Activated T-helper 1 cell treated with anti-CD3 and anti-CD28 coated beads, Interleukin-2, amount 50 U/mL, for 16 hours (primary cell): Measurements from ENCODE around the gene UIMC1.
"Not testable (repeated sequence)": the region's sequence is repeated elsewhere in the genome, so short reads cannot be mapped to it uniquely, and the experiment has no call there.

ENCODE experiments used
- DNase-seq, 2 donors: peaks; one replicate each; pipeline ENCODE4 v3.0.0-alpha.2; 2020; ENCODE audit warnings: low read depth in 1 of 2, low spot score in 1 of 2

Gene UIMC1

DNA sequence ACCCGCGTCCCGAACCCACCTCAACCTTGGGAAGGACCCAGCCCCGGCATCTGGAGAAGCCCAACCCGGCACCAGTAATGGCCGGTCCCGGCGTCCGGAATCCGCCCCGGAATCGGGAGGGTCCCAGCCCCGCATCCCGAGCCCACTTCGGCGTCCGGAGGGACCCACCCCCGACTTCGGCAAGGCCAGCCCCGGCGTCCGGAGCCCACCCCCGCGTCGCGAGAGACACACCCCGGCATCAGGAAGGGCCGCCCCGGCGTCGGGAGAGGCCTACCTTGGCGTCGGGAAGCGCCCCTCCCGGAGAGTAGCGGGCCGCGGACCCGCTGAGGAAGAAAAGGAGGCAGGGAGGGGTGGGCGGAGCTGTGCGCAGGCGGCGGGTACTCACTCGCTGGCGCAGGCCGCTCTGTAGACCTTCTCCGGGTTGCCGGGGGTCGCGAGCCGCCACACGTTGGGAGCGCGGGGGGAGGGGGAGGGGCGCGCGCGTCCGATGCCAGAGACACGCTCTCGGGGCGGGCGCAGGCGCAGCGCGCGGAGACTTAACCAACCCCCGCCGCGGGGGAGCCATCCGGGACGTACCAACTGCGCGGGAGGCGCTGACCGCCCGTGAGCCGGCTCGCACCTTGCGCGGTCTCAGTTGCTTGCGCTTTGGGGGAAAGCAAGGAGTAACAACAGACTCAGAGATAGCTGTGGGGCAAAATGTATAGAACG lies at the start of gene UIMC1:
Gene UIMC1 (minus strand): TSS at position 515 of the 708 bp plus-strand sequence. CDS start 24,164 bp downstream, outside the sequence.
- DNase-seq = peak; percentile 80 to 88

DNA sequence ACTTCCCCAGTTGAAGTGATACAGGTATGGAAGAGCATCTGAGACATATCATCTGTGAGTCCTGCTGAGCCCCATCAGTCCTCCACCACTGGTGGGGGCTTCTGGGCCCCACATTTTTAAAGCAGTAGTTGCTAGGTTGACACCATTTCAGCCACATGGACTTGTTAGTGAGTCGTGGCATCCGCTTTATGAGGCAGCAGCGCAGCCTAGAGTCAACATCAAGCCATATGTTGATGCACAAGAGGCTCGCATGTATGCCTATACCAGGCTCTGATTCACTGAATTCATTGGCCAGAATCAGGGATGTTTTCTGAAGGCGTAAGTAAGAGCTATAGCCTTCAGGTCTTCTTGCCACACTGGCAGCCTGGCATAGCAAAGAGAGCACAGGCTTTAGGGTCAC lies 42.7 kb upstream of the UIMC1 start:
- DNase-seq = no peak

DNA sequence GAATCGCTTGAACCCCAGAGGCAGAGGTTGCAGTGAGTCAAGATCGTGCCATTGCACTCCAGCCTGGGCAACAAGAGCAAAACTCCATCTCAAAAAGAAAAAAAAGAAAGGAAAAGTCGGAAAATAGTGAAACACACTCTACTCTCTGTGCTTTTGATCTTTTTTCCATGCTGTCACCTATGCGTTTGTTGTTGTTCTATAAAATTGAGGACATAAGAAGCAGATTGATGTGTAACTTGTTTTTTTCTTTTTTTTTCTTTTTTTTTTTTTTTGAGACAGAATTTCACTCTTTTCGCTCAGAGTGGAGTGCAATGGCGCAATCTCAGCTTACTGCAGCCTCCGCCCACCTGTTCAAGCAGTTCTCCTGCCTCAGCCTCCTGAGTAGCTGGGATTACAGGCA lies 42.0 kb upstream of the UIMC1 start:
- DNase-seq = not testable (repeated sequence)

DNA sequence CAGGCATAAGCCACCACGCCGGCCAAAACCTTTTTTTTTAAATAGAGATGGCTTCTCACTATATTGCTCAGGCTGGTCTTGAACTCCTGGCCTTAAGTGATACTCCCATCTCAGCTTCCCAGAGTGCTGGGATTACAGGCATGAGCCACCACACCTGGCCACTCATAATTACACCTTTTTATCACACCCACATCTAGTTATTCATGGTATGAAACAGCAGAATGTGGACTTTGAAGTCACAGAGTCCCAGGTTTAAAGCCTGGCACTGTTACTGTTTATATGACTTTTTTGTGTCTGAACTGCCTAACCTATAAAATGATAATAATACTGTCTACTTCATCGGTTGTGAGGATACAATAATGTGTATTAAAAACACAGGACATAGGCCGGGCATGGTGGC lies 39.1 kb upstream of the UIMC1 start:
- DNase-seq = no peak

DNA sequence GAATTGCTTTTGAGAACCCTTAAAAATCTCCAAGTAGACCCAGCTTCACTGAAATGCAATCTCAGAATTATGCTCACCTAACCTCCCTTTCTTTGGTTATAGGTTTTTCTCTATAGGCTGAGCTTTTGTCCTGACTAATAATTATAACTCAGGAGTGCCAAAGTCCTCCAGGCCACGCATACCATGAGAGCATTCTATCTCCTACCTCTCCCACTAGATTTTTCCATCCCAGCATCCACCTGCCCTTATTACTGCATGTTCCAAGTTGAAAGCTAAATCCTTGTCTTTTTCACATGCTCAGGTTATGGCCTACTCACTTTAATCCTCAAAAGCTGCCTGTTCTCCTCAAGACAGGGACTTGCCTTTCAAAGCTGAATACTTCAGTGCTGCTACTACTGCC lies 38.1 kb upstream of the UIMC1 start:
- no peak for DNase-seq

DNA sequence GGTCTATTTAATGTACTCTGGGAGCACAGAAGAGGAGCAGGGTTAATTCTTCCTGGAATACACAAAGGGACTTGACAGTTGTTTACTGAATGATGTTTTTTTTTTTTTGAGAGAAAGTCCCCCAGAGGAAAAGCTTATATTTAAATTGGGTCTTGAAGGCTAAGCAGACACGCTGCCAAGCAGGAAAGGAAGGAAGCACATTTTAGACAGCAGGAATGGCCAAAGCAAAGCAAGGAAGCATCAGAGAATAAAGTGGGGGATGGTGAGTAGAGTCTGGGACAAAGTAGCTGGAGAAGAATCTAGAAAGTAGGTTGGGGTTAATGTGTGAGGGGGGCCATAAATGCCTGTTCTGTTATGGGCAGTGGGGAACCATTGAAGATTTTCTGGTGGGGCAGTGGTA lies 37.4 kb upstream of the UIMC1 start:
- DNase-seq = no peak

DNA sequence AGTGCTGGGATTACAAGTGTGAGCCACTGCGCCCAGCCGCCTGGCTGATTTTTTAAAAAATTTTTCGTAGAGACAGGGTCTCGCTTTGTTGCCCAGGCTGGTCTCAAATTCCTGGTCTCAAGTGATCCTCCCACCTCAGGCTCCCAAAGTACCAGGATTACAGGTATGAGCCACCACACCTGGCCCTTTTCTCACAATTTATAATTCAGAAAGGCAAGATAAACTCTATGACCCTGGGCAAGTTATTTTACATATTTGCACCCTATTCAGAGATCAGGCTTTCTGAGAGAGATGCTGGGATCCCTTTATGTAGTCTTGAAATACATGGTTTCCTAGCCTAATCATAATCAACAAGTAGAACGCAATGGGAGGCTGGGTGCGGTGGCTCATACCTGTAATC lies 36.5 kb upstream of the UIMC1 start:
- DNase-seq = no peak

DNA sequence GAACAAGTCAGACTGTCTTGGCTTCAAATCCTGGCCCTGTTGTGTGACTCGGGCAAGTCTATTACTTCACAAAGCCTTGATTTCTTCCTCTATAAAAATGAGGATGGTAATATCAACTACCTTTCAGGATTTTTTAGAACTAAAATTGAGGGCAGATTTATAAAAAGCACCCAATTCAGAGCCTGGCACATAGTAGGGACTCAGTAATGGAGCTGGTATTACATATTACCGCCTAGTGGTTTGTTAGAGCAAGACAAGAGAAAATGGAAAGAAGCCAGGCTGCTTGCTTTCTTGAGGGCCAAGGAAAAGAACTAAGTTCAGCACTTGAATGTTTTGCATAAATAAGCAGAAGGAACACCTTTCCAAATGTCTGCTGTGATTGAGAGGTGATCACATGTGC lies 35.4 kb upstream of the UIMC1 start:
- no peak for DNase-seq

DNA sequence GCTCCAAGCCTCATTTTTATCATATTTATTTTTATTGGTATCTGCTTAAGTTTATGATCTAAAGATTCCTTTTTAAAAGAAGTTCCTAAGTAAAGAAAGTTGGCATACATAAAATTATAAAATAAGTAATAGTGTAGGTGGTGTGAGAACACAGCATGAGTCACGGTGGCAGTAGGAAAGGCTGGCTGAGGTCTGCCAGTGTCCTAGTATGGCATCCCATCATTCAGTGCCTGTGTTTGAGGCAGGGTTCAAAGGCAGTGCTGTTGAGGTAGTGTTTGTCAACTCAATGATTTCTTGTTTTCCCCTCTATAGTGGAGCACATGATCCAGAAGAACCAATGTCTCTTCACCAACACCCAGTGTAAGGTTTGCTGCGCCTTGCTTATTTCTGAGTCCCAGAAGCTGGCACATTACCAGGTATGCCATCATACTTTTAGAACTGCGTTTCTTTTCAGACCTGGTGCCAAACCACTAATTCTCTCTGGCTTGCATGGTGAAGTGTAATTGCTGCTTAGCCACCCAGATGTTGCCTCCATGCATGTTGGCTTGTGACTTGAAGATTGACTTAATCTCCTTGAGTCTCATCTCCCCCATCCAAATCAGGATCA lies 34.3 kb upstream of the UIMC1 start:
- no peak for DNase-seq

DNA sequence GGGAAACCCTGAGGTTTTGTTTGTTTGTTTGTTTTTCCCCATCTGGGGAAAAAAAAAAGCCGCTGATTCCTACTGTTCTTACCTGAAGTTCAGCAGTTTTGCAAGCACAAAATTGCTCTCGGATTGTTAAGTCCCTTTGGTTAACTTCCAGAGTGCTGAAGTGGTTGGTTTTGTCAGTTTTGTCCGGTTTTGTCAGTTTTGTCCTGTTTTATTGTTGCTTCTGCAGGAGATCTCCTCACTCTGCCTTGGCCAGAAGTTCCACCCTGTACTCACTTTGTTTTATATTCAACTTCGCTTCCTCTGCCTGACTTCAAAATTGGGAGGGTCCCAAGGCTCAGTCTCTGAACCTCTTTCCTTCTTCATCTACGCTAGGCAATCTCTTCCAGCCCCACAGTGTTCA lies 30.3 kb upstream of the UIMC1 start:
- no peak for DNase-seq

DNA sequence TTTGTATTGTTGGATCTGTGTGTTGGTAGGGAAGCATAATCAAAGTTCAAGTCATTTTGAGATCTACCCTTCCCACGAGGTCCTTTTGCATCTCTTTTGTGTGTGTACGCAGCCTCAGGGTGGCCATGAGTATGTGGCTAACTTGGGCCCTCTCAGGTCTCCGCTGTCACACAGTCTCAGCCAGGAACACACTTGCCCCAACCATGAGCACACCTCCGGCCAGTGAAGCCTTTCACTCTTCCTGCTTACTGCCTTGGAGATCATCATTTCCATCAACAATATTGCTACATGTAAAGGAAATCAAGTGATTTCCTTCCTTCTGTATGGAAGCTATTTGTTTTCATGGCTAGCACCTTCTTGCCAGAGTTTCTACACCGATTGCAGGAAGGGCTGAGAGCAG lies 29.9 kb upstream of the UIMC1 start:
- DNase-seq = no peak

DNA sequence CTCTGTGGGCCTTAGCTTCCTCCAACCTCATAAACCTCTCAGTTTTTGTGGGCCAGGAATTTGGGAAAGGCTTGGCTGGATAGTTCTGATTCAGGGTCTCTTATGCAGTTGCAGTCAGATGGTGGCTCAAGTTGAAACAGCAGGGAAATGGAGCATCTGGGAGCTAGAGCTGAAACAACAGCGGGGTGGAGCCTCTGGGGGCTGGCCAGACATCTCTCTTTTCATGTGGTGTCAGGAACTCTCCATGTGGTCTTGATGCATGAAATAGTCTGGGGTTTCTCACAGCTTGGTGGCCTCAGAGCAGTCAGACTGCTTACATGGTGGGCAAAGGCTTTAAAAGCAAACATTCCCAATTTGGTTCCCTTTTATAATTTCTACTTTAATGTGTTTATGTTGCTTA lies 29.4 kb upstream of the UIMC1 start:
- DNase-seq = no peak

DNA sequence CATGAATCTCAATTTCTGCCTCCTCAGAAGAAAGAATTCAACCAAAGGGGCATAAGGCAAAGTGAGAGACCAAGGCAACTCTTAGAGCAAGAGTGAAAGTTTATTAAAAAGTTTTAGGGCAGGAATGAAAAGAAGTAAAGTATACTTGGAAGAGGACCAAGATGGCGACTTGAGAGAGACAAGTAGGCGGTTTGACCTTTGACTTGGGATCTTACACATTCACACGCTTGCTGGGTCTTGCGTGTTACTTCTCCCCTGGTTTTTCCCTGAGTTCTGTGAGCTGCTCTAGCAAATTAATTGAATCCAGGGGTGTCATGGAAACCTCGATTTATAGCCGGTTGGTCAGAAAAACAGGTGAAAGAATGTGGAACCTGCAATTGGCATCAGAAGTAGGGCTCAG lies 22.9 kb upstream of the UIMC1 start:
- DNase-seq = no peak

DNA sequence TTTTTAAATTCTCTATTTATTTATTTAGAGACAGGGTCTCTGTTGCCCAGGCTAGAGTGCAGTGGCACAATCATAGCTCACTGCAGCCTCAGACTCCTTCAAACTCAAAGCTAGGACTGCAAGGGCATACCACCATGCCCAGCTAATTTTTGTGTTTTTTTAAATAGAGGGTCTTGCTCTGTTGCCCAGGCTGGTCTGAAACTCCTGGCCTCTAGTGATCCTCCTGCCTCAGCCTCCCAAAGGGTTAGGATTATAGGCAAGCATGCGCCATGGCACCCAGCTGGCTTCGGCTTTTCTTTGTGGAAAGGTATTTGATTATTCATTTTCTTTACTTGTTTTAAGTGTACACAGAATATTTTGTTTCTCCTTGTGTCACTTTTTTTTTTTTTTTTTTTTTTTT lies 21.1 kb upstream of the UIMC1 start:
- DNase-seq = no peak

DNA sequence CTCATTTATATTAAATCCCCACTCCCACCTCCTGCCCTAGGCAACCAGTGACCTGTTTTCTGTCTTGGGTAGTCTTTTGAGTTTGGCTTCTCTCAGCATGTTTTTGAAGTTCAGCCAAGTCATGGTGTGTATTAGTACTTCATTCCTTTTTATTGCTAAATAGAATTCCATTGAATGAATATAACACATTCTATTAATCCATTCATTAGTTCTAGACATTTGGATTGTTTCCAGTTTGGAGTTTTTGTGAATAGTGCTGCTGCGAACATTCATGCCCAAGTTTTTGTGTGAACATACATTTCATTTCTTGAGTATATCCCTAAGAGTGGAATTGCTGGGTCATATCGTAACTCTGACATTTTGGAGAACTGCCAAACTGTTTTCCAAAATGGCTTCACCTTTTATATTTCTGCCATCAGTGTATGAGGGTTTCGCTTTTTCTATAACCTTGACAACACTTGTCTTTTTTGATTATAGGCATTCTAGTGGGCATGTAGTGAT lies 18.6 kb upstream of the UIMC1 start:
- no peak for DNase-seq

DNA sequence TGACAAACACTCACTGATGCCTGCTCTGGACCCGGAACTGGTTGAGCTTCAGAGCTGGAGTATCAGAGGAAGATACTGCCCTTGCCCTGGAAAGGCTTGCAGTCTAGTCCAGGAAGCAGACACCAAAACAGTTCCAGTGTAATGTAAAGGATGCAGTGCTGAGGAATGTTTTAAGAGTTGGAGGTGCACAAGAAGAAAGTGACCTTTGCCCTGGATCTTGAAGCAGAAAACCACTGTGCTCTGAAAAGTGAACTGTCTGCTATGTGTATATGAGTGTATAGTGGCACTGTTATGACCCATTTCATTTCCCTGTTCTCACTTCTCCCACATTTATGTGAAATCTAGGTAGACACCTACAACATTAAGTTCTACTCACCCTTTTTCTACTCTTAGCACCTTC lies 18.0 kb upstream of the UIMC1 start:
- DNase-seq = no peak

DNA sequence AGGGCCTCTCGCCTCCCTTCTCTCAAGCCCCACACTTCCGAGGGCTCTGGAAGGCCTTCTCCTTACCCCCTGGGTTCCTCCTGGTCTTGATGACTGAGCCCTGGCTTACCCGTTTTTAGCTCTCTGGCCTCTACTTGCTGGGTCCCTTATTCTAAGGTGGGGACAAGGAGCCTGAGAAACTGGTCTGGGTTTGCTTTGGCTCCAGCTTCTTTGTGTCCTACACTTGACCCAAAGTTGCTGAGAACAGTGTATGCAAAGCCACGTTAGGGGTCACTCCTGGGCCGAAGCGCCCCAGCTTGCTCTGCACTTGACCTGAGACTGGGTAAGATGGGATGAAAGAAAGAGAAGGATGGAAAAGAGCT lies 16.7 kb upstream of the UIMC1 start:
- DNase-seq = no peak

DNA sequence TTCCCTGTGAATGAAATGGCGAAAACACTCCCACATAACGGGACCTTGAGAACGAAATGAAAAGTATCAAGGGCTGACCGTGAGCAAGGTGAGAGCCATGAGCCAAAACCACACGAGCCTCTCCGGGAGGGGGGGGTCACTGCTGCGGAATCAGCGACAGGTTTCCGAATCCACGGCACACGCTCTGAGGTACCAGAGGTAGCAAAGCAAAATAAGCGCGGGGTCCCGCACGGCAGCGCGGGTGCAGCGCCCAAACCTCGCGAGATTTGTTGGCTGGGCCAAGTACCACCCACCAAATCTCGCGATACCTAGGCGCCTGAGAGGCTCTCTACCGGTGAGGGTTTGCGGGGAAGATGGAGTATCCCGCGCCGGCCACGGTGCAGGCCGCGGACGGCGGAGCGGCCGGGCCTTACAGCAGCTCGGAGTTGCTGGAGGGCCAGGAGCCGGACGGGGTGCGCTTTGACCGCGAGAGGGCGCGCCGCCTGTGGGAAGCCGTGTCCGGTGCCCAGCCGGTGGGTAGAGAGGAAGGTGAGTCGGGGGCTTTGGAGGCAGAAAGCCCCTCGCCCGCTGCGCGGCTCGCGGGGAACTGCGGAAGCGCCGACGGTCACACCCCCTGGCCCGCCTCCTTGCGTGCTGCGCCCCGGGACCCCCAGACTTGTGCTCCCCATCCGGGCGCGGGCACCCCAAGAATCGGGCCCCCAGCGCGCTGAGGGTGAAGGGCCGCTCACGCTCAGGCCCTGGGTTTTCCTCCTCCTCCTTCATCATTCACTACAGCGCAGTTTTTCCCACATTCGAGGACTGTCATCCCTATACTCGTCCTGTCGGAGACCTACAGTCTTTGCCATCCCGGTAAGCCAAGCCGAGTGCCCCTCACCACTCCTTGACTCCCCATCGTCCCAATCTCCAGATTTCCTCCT lies 16.1 kb upstream of the UIMC1 start, which contains the start of gene ZNF346:
Gene ZNF346 (plus strand): TSS at position 311 of the 917 bp plus-strand sequence. CDS start 43 bp downstream, at position 354.
- peak; percentile 74 to 84 for DNase-seq

DNA sequence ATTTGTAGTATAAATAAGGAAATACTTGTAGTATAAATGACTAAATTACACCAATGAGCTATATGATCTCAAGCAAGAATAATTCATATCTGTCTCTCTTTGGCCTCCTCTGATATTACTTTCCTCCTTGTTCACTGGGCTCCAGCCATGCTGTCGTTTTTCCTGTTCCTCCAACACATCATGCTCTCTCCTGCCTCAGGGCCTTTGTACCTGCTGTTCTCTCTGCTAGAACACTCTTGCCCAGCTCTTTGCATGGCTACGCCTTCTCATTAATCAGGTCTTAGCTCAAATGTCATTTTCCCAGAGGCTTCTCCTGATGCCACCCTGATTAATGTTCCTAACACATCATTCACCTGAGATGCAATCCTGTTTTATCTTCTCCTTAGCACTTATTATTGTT lies 13.5 kb upstream of the UIMC1 start:
- DNase-seq = no peak

DNA sequence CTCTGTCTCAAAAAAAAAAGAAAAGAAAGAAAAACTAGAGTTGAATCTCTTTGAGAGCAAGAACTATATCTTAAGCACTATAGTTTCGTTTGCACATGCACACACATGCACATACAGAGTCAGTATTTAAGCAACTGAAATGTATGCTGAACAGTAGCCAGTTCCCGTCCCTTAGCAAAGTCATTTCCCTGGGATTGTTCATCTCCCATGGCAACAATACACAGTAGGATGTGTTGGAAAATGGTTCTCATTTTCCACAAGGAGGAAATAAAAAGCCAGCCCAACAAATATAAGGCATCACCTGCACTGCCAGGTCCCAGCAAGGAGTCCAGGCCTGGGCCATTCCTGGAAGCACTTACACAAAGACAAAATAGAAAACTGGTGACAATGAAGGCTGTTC lies 11.8 kb upstream of the UIMC1 start:
- DNase-seq = no peak

DNA sequence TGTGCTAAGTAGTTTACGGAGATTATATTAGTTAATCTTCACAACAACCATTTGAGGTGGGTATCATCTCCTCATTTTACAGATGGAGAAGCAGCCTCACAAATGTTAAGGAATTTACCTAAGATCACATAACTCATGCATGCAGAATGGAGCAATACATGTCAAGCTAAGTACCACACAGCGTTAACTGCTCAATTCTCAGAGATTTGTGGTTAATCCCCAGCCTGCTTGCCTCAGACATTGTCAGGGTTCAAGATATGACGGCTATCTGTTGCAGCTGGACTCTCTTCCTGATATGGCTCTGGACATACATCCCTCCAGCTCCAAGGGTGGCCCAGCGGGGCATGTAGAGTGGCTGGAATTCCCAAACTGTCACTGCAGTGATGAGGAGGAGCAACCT lies 8.6 kb upstream of the UIMC1 start:
- no peak for DNase-seq

DNA sequence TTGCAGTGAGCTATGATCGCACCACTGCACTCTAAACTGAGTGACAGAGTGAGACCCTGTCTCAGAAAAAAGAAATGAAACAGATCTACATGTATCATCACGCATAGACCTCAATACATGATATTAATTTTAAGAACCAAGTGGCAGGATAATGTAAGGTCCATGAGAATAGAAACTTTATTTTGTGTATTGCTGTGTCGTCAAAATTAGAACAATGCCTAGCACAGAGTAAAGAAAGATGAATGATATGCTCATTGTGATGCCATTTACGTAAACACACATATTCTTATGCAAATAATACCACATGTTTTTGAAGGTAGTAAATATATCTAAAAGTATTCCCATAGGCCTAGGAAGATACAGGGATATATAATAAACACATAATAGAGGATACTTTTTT lies 3.6 kb upstream of the UIMC1 start:
- DNase-seq = no peak
